ENCODE data around the gene ARHGAP31.

DNA sequence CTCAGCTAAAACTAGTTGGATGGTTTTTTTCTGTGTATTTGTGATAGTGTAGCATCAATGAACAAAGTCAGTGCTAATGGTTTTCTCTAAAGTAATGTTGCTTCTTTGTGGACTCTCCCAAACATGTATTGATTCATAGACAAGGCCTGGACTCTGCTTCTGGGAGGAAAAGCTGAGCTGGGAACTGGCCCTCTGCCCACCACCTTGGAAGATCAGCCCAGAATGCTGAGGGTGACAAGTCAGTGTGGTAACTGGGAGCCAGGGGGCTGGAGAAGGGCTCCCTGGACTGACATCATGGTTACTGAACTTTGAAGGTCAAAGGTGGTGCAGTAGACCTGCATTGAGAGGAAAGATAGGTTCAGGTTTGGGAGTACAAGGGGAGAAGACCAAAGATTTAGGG, 3.0 kb downstream of the ARHGAP31 start:
- TF ChIP-seq CTCF (conservative IDR thresholded peaks at IDR 0.05 in 1 of 2, IDR thresholded peaks at IDR 0.05 in 1 of 2; ENCODE audit: extremely low read depth in 1 of 2, insufficient read depth in 1 of 2, low read depth in 1 of 2, low read length in 2 of 2) (no peak), EZH2 (IDR thresholded peaks at IDR 0.05; ENCODE audit: borderline replicate concordance, low read length) (no peak)

Measured in mammary epithelial cell (primary cell).